HAP-1 (cell line): ENCODE results near the gene HDLBP.
"Not testable (repeated sequence)": the region's sequence is repeated elsewhere in the genome, so short reads cannot be mapped to it uniquely, and the experiment has no call there.

ENCODE experiments used
- DNase-seq, 2 experiments: peaks; one replicate each; pipeline ENCODE4 v3.0.0-alpha.2; 2016 to 2020; ENCODE audit warnings: low spot score in 2 of 2
- H3K27me3 ChIP-seq: fragments of 250-450 bp; sonication (Bioruptor Pico); 2 replicates; pipeline ENCODE4 v1.5.1; 2020; ENCODE audit warnings: low read depth, mild to moderate bottlenecking, moderate library complexity
- H3K36me3 ChIP-seq: fragments of 250-450 bp; sonication (Bioruptor Pico); replicated peaks from 2 replicates; pipeline ENCODE4 v1.5.1; 2020; ENCODE audit warnings: mild to moderate bottlenecking
- H3K4me1 ChIP-seq: fragments of 250-450 bp; sonication (Bioruptor Pico); 2 replicates; pipeline ENCODE4 v1.5.1; 2020; ENCODE audit warnings: mild to moderate bottlenecking
- H3K4me3 ChIP-seq: fragments of 250-450 bp; sonication (Bioruptor Pico); 2 replicates; pipeline ENCODE4 v1.5.1; 2020; ENCODE audit warnings: mild to moderate bottlenecking, moderate library complexity
- H3K9me3 ChIP-seq: fragments of 250-450 bp; sonication (Bioruptor Pico); 2 replicates; pipeline ENCODE4 v1.5.1; 2020; ENCODE audit warnings: mild to moderate bottlenecking, moderate library complexity
- in situ Hi-C: fragments of 300-500 bp; cut with MboI; formaldehyde crosslinking; loops from 3 replicates; pipeline ENCODE4 v1.14.3; 2020; ENCODE audit warnings: low sequenced_read_pairs, inconsistent platforms, mixed read lengths

The HDLBP gene

DNA sequence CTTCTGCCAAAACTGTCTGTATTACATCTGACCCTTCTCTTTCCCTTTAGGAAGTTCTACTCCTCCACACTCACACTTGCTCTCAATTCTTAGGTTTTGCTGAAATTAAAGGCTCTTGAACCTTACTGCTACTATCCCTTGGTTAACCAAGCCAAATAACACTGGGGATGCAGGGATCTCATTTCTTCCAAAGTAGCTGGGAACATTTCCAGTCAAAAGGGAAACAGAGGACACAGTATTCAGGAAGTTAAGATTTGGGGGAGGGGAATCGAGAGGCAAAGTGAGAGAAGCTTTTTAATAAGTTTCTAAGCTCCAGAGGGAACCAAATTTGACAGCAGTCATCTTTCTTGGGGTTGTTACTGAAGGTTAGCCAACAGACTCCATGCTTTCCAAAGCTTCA is 6.4 kb upstream of the HDLBP start:
- Histone ChIP-seq H3K27me3 (no peaks in the 10 kb centered on the region), H3K9me3 (no peaks in the 10 kb centered on the region), H3K4me1 (peaks cover 24% of the 10 kb centered on the region), H3K36me3 (peaks cover 36% of the 10 kb centered on the region), H3K4me3 (no peak overlapping the region)
- DNase-seq: no peak
- in situ Hi-C loops: no loop called here

GRCh38 chr2:241321033-241321432 is 5.6 kb upstream of the HDLBP start:
- Histone ChIP-seq H3K4me1 (peaks cover 24% of the 10 kb centered on the region), H3K4me3 (no peak overlapping the region), H3K27me3 (no peaks in the 10 kb centered on the region), H3K9me3 (no peaks in the 10 kb centered on the region), H3K36me3 (peaks cover 38% of the 10 kb centered on the region)
- in situ Hi-C loops: no loop called here
- no peak for DNase-seq

- Histone ChIP-seq H3K9me3 (no peaks in the 10 kb centered on the region), H3K4me1 (peaks cover 24% of the 10 kb centered on the region), H3K27me3 (no peaks in the 10 kb centered on the region), H3K36me3 (peaks cover 34% of the 10 kb centered on the region), H3K4me3 (no peak overlapping the region)
- no peak for DNase-seq
- in situ Hi-C loops: no loop called here
These were observed 4.9 kb upstream of the HDLBP start for GRCh38 chr2:241320394-241320793.

DNA sequence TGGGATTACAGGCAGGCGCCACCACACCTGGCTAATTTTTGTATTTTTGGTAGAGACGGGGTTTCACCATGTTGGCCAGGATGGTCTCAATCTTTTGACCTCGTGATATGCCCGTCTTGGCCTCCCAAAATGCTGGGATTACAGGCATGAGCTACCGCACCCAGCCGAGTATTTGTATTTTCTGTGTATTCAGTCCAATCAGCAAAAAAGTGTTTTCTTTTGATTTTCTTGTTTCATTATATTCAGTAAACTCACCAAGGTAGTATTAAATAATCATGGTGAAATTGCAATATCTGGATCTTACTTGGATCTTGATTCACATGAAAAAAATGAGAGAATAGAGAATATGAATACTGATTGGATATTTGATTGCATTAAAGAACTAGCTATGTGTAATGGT is 3.4 kb upstream of the HDLBP start:
- Histone ChIP-seq H3K4me1 (peaks cover 24% of the 10 kb centered on the region), H3K36me3 (peaks cover 24% of the 10 kb centered on the region), H3K4me3 (peak overlapping the region; percentile 99; the same call in 1 of the 2 replicates)
- H3K9me3 ChIP-seq, DNase-seq, H3K27me3 ChIP-seq, in situ Hi-C loops: not testable (repeated sequence)

GRCh38 chr2:241317391-241317790 is 1.9 kb upstream of the HDLBP start:
- Histone ChIP-seq H3K27me3 (no peaks in the 10 kb centered on the region), H3K36me3 (peaks cover 20% of the 10 kb centered on the region), H3K4me3 (peak overlapping the region; percentile 99), H3K9me3 (no peaks in the 10 kb centered on the region), H3K4me1 (peaks cover 24% of the 10 kb centered on the region)
- no peak for DNase-seq
- in situ Hi-C loops: no loop called here

DNA sequence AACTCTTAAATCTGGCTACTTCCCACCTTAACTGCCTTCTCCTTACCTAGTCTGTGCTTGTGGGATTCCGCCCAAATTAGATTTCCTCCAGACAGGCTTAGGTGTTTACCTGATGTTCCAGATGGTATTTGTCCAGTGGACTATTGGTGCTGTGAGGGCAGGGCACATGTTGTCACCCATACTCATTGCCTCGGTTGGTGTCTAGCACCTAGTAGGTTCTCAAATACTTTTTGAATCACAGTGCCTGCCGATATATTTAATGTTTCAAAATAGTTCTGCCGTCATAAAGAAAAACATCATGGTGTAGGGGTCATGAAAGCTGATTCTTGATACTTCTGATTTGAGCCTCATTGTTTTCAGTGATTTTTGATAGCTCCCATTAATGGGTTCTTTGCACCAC is 1.4 kb upstream of the HDLBP start:
- Histone ChIP-seq H3K4me1 (peaks cover 30% of the 10 kb centered on the region), H3K9me3 (no peaks in the 10 kb centered on the region), H3K27me3 (no peaks in the 10 kb centered on the region), H3K36me3 (peaks cover 18% of the 10 kb centered on the region), H3K4me3 (peak overlapping the region; percentile 99)
- in situ Hi-C loops: no loop called here
- no peak for DNase-seq

DNA sequence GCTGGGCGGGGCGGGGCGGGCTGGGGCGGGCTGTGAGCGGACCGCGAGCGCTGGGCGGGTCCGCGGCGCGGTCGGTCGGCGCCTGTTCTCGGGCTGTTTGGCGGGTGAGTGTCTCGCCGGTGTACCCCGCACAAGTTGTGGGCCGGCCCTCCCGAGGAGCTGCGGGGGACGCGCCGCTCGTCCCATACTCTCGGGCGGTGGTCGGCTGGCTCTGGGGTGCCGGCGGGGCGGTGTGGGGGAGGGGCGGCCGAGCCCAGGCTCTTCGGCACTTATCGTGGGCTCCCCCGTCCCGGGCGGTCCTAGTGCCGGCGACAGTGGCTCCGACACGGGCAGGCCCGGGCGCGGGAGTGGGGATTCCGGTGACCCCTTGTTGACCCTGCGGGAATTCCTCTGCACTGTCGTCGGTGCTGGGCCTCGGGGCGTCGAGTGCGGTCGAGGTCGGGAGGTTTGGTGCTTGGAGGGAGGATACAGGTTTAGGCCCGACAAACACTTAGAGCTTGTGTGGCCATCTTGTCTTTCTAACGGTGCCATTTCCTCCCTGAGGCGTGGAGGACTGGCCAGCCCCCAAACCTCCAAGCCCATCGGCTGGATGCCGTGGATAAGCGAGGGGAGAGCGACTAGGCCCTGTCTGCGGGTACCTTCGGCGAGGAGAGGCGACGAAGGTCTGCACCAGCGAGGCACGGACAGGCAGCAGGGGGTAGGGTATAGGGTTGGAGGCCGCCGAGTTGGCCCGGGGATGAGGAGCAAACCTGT is 583 bp upstream of the HDLBP start, which contains the start of gene SEPTIN2:
SEPTIN2 (plus strand) TSS at position 47 of the 753 bp plus-strand sequence. CDS start 8,308 bp downstream, outside the sequence.
- Histone ChIP-seq H3K4me3 (peak within 1 kb of the TSS; percentile 99), H3K9me3 (no peaks in the 10 kb centered on the region), H3K27me3 (no peaks in the 10 kb centered on the region), H3K4me1 (peaks cover 37% of the 10 kb centered on the region), H3K36me3 (peaks cover 16% of the 10 kb centered on the region)
- in situ Hi-C loops: no loop called here
- peak in 1 of 2 experiments; percentile 31 for DNase-seq

DNA sequence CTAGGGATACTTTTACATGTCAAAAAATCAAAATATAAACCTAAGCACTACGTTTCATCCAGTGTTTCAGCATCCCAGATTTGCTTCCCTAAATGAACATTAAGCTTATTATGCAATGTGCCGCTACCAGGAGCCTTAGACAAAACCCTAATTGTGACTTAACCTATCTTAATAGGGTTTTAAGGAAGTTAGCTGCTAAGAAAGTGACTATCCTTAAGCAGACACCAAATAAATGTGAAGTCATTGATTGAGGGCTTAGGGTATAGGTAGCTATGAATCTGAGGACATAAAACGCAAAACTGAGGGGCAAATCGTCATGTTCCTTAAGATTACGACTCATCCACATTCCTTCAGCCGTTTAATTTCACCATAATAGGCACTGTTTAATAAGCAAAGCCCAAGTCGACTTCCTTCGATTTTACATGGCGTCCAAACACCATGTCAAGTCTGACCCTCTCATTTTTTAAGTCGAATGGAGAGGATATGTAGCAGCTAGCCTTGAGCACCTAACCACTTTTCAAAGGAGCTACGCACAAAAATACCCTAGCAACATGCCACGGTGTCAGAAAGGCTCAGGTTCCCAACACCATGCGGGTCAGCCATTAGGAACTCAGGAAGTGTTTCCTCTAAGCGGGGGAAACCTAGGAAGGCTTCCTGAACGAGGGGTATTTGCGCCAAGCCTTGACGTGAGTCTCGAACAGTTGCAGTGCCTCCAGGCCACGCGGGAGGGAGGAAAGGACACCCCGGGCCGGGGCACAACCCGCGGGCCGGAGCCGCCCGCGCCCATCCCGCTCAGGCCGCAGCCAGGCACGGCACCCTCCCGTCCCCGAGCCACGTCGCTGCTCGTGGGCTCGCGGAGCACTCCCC is 1.0 kb downstream of the HDLBP start:
- H3K9me3 ChIP-seq: no peaks in the 10 kb centered on the region
- peaks cover 16% of the 10 kb centered on the region for H3K36me3 ChIP-seq
- H3K4me1 ChIP-seq: peaks cover 29% of the 10 kb centered on the region
- peak overlapping the region; percentile 99 for H3K4me3 ChIP-seq
- no peak for DNase-seq
- no peaks in the 10 kb centered on the region for H3K27me3 ChIP-seq
- in situ Hi-C loops: no loop called here

DNA sequence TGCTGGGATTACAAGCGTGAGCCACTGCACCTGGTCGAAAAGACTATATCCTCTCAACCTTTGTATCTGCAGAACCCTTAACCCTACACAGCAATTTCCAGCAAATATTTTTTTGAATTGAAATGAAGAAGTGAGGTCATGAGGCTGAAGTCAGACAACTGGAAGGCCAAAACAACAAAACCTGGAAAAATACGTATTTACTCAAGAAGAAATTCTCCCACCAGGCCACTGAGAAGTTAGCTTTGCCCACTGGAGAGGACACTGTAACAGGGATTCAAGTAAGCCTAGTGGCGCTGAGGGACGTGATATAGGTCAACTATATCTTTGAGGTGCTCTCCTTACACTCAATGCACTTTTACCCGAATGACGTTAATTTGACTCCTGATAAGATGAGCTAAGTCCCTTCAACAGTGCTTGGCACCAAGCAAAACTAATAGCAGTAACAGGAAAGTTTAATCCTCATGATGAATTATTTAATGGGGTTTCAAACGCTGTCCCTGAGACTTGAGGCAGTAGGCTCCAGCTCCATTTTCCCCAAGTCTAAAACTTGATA is 1.9 kb downstream of the HDLBP start:
- H3K9me3 ChIP-seq: no peaks in the 10 kb centered on the region
- in situ Hi-C loops: no loop called here
- no peak for DNase-seq
- peaks cover 21% of the 10 kb centered on the region for H3K4me1 ChIP-seq
- no peaks in the 10 kb centered on the region for H3K27me3 ChIP-seq
- peaks cover 16% of the 10 kb centered on the region for H3K36me3 ChIP-seq
- H3K4me3 ChIP-seq: peak overlapping the region; percentile 99

DNA sequence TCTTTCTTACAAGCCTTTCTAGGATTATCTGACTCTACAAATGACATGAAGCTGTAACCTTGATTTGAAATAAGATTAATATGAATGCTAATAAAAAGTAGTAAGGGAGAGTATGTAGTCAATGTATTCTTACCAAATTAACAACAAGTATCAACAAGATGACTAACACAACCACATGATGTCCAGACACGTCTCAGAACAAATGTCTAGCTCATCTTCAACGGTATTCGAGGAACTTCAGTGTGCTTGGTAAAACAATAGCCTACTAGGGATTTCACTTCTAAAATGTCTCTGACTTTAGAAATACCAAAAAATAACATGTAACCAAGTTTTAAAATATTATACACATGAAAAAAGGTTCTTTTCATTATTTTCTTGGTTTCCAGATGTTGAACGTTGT is 3.4 kb downstream of the HDLBP start:
- Histone ChIP-seq H3K4me3 (no peak overlapping the region), H3K4me1 (peaks cover 14% of the 10 kb centered on the region; the same call in 1 of the 2 replicates), H3K27me3 (no peaks in the 10 kb centered on the region), H3K36me3 (peaks cover 11% of the 10 kb centered on the region), H3K9me3 (no peaks in the 10 kb centered on the region)
- in situ Hi-C loops: no loop called here
- DNase-seq: no peak

- no peaks in the 10 kb centered on the region for H3K27me3 ChIP-seq
- in situ Hi-C loops: no loop called here
- H3K4me1 ChIP-seq: peaks cover 14% of the 10 kb centered on the region; the same call in 1 of the 2 replicates
- H3K36me3 ChIP-seq: peaks cover 4% of the 10 kb centered on the region
- DNase-seq: no peak
- H3K9me3 ChIP-seq: no peaks in the 10 kb centered on the region
- no peak overlapping the region for H3K4me3 ChIP-seq
These were observed 4.4 kb downstream of the HDLBP start for GRCh38 chr2:241310917-241311566.

DNA sequence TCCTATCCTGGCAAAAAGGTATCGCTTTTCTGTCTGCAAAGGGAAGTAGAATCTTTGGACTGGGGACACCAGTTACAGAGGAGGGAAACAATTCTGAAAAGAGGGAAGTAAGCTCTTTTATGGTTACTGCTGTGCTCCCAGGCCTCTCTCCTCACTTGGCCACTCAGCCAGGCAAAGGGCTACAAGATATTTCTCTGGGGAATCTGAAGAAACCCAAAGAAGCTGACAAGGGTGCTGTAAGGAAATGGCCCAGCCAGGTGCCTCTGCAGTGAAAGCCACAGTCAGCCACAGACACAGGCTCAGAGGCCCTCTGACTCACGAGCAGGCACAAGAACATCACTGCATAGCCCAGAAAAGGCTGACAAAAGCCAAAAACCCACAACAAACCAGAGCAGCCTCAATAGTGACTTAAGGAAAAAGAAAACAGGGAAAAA is 5.8 kb downstream of the HDLBP start:
- no peak overlapping the region for H3K4me3 ChIP-seq
- no peaks in the 10 kb centered on the region for H3K27me3 ChIP-seq
- in situ Hi-C loops: no loop called here
- DNase-seq: no peak
- H3K9me3 ChIP-seq: no peaks in the 10 kb centered on the region
- peaks cover 14% of the 10 kb centered on the region; the same call in 1 of the 2 replicates for H3K4me1 ChIP-seq
- H3K36me3 ChIP-seq: no peaks in the 10 kb centered on the region; the same call in 1 of the 2 replicates

DNA sequence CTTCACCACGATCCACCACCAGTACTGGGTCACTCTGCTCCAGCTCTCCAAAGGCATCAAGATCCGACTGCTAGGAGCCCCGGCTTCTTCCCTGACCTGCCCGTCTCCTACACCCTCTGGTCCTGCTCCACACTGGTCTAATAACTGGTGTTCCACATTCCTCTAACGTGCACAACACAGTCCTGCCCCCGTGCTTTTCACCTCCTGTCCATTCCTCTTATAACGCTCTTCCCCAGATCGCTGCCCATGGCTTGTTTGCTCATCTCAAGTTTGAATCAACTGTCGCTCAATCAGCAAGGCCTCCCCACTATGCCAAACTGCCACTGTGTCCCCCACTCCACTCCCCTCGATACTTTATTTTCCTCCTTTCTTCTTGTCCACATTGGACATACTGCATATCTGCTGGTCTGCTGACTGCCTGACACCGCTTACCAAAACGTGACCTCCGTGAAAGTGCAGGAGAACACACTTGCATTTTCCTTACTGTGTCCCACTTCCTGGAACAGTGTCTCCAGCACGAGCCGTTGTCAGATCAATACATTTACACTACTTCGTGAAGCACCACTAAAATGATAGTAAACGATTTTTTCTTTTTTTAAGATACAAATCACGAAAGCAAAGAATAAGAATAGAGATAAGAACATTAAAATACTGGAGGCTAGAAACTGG is 6.5 kb downstream of the HDLBP start:
- no peak for DNase-seq
- in situ Hi-C loops: no loop called here
- Histone ChIP-seq H3K4me1 (peaks cover 14% of the 10 kb centered on the region; the same call in 1 of the 2 replicates), H3K36me3 (no peaks in the 10 kb centered on the region), H3K27me3 (no peaks in the 10 kb centered on the region), H3K4me3 (no peak overlapping the region), H3K9me3 (no peaks in the 10 kb centered on the region)
